Measurements from ENCODE around the gene GAS2.
"Not testable (repeated sequence)": the region's sequence is repeated elsewhere in the genome, so short reads cannot be mapped to it uniquely, and the experiment has no call there.

The GAS2 gene

DNA sequence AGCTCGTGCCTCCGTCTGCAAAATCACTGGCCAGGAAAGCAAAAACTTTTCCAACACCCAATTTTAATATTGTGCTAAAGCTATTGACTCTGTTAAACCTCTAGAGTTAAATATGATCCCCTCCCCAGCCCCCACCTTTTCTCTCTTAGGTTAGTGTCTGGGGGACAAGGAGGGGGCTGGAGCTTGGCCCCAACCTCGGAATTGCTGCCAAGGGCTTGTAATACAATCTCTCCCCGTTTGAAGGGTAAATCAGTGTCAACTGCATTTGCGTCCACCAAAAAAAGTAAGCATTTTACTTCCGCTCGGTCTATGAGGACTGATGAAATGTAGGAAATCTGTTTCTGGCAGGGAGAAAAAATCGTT lies at the start of gene GAS2:
GAS2 (plus strand) TSS at position 287 of the 363 bp plus-strand sequence. CDS start 8,259 bp downstream, outside the sequence.
- DNase-seq (ENCODE audit: low read depth), result no peak

DNA sequence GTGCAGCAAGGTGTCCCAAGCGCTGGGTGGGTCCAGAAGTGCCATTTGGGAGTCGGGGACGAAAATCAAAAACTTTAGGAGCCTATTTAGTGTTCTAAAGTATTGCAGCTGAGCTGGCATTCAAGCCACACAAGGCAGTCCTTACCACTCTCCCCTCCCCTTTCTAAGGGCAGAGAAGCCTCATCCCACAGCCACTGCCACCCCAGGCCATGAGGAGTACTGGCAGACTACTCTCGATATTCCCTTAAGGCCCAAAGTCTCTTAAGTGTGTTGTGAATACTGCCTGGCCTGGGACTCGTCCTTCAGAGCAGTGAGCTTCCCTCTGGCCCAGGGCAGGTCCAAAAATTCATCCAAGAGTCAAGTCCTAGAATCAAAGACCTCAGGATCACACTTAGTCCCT lies 48.5 kb upstream of the GAS2 start:
- no peak for DNase-seq (ENCODE audit: low read depth)

DNA sequence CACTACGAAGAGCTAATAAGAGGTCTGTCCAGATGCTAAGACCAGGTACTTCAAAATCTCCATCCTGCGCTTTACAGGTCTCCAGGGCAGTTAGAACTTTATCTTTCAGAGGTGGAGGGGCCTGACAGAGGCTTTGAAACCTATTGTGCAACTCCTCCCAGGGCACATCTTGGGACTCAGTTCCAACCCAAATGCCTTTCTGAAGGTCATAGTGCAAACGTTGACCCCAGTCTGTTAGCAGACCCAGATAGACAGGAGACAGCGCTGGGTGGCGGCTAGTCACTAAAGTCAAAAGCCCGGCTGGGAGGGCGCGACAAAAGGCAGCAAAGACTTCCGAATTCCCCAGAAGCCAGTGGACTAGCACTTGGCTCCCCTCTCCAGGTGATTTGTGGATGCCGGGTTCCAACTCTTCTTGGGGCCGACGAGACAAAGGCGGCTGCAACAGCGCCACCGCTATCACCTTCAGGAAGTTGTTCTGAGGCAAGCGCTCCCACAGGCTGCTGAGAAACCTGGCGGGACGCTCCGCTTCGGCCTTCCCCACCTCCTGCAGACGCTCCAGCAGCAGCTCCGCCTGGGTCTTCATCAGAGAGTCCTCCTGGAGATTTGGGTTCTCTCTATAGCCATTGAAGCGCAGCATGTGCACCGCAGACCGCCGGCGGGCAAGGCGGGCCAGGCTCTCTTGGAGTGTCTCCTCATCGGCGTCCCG lies 41.5 kb upstream of the GAS2 start:
- peak; percentile 18 for DNase-seq (ENCODE audit: low read depth)

DNA sequence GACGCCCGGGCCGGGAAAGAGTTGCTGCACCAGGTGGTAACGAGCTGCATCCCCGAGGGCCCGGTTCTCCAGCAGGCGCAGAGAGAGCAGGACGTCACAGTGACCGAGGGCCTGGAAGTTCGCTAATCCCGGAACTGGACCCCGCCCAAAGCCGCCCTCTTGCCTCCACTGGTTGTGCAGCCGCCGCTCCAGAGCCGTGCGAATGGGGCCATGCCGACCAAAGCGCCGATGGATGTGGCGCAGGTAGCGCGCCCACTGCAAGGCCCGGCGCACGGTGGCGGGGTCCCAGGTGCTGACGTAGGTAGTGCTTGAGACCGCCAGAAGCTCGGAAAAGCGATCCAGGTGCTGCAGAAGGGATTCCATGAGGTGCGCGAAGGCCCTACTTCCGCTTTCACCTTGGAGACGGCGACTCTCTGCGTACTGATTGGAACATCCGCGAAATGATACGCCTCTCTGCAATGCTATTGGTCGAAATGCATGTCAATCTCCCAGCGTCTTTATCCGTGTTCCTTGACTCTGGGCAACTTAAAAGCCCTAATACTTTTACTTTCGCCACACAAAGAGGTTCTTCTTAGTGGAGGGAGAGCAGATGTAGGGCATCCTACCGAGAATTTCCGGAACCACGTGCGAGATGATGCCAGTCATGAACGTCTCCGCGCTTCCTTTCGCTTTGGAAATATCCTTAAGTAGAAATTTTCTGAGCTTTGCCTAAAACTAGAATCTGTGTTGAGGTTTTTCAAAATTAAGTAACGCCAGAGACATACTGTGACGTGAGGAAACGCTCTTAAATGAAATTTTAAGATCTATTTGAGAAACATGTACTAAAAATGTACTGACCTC lies 40.7 kb upstream of the GAS2 start, which contains the start of gene FANCF:
FANCF (minus strand) TSS at position 376 of the 840 bp plus-strand sequence; CDS start at position 363, 13 bp downstream.
- DNase-seq (ENCODE audit: low read depth), result peak; percentile 99

DNA sequence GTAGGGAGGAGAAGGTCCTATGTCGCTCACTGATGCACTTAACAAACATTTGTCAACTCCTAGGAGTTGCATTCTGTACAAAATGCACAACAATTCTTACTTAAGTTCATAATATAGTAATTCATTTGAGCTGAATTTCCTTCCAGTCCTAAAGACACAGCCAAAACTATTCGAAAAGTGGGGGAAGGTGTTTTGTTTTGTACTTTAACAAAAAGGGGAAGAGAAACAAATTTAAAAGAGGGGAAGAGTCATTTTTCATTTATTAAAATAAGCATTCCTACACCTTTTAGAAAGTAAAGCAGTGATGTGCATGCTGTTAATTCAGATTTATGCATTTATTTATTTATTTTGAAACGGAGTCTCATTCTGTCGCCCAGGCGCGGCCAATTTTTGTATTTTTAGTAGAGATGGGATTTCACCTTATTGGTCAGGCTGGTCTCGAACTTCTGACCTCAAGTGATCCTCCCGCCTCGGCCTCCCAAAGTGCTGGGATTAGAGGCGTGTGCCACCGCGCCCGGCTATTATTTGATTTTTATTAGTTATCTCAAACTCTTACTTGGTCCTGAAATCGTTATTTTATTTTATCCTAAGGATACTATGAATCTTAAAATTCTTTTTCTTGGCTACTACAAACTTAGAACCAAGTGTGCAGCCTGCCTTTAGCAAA lies 39.7 kb upstream of the GAS2 start:
- DNase-seq (ENCODE audit: low read depth), result no peak

DNA sequence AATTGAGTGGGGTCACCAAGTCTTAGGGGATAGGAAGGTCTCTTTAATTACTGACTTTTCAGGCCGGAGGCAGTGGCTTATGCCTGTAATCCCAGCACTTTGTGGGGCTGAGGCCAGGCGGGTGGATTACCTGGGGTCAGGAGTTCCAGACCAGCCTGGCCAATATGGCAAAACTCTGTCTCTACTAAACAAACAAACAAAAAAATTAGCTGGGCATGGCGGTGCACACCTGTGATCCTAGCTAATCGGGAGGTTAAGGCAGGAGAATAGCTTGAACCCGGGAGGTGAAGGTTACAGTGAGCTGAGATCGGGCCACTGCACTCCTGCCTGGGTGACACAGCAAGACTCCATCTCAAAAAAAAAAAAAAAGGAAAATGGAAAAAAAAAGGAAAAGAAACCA lies 39.0 kb upstream of the GAS2 start:
- no peak for DNase-seq (ENCODE audit: low read depth)

DNA sequence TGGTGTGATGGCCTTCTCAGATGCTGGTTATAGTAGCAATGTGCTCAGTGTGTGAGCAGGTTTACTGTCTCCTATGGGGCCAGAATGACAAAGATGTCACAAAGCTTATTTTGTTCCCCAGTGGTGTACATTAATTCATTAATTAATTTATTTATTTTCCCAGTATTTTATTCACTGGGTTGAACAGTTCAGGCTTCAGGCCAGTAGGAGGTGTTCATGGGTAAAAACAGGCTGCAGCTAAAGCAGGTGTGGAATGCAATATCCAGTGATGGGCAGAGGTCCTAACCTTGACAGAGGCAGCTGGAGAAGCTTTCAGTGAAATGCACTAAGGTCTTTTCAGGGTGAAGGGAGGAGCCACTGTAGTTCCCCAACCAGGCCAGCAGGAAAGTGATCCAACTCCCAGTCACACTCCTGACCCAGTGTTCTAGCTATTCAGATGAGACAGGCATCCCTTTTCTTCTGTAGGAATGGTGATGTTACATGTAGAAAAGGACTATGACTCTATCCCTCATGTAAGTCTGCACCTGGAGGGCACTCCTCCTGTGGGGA lies 33.0 kb upstream of the GAS2 start:
- no peak for DNase-seq (ENCODE audit: low read depth)

DNA sequence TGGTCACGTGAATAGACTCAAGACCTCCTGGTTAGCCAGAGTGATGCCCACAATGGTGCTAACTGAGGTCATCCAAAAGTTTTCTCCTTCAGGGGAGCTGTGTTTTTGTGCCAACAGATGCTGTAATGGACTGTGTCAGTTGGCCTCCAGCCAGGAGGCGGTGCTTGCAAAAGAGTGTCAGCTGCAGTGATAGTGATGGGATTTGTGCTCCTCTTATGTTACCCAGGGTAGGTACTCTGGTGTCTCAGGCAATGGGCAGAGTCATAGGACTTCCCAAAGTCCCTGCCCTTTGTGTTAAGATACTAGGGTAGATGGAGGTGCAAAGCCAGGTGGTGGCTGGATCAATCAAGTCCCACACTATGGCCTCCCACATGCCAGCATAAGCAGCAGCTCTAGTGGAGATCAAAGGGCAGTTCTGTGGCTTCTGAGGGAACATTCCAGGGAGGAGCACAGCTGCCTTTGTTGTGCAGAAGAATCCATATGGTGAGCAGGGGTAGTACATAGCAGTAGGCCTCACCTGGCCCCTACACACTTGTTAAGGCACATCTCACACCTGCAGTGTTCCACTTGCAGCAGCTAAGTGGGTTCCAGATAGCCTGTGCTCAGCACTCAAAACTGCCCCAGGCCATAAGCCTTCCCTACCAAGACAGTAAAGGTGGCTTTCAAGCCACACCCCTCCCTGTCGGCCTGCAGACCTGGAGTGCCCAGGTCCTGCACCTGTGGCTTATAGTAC lies 31.3 kb upstream of the GAS2 start:
- DNase-seq (ENCODE audit: low read depth), result no peak

DNA sequence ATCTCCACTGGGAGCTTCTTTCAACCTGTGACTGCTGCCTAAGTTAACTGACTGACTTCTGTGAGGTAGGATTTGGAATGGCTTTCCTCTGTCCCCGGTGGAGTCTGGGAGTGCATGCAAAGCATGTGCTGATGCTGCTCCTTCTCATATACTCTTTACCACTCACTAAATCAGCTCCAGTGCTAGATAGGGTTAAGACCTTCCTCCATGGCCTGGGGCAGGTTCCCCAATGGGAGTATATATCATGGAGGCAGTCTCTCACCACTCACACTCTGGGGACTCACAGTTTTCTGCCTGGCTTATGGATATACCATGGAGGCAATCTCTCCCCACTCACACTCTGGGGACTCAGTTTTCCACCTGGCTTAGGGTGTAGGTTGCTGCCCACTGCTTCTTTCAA lies 30.7 kb upstream of the GAS2 start:
- DNase-seq (ENCODE audit: low read depth), result no peak

DNA sequence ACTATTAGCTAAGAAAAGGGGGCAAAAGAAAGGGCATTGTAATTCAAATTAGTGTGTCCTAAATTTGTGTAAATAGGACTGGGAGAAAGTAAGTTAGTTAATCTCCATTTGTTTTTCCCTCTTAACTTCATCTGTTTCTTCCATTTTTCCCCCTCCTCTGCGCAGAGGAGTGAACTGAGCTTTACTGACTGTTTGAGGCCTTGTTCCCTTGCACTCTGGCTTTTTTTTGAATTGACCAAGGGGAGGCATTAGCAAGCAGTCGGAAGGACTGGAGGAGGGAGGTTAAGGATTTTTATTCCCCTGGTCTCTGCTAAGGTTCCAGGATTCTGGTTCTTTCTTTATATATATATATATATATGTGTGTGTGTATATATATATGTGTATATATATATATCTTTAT lies 25.5 kb upstream of the GAS2 start:
- no peak for DNase-seq (ENCODE audit: low read depth)

DNA sequence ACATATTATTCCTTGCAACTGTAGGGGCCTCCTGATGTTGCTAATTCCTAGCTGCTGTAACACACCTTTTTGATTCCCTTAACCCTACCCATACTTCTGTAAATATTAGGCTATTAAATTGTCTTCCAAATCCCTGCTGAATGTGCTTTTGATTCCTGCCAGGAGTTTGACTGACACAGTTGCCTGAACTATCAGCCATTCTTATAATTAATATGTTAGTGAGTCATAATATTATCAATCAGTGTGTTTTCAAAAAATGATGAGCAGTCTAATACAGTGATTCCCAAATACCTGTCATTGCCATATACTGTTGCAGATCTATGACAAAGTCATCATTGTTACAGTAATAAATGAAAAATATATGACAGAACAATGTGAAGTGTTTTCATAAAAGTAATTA lies 24.9 kb upstream of the GAS2 start:
- no peak for DNase-seq (ENCODE audit: low read depth)

DNA sequence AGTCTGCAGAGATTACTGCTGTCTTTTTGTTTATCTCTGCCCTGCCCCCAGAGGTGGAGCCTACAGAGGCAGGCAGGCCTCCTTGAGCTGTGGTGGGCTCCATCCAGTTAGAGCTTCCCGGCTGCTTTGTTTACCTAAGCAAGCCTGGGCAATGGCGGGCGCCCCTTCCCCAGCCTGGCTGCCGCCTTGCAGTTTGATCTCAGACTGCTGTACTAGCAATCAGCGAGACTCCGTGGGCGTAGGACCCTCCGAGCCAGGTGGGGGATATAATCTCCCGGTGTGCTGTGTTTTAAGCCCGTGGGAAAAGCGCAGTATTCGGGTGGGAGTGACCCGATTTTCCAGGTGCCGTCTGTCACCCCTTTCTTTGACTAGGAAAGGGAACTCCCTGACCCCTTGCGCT lies 14.1 kb upstream of the GAS2 start:
- not testable (repeated sequence) for DNase-seq (ENCODE audit: low read depth)

DNA sequence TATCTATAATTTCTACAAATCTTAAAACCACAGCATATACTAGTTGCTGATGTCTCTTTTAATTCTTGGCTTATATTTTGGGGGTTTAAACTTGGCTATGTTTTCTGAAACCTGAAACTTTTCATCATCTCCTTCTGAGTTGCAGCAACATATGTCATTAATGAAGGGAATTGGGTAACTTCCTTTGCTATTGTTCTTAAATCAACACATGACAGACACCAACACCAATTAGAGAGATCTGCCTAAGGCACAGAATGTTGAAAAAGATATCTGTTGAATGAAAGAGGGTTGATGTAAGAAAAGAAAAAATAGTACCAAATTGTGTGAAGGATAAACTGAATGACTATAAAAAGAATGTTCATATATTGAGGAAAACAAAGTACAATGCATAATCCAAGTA lies 10.3 kb upstream of the GAS2 start:
- DNase-seq (ENCODE audit: low read depth), result no peak

DNA sequence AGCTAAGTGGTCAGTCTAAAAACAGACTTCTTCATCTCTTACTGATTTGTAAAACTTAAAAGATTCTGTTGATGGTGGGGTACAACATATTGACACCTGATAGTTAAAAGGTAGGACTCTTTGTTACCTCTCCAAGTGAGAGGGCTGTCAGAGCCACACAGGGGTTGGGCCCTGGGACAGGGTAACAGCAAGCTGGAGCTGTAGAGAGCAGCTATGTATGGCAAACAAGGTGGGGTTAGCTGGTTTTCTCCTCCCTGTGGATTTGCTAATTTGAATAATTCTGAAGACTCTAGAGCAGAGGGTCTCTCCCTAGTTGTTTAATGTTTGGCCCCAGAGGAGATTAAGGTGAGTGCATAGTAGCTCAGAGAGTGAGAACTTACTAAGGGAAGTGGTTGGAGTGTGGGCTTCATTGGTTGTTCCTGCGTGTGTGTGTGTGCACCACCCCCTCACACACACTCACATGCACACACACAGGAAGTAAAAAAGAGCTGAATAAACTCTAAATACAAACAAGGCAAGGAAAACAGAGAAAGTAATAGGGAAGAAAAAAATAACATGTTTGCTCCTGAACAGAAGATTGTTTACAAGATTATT lies 9.2 kb upstream of the GAS2 start:
- no peak for DNase-seq (ENCODE audit: low read depth)

DNA sequence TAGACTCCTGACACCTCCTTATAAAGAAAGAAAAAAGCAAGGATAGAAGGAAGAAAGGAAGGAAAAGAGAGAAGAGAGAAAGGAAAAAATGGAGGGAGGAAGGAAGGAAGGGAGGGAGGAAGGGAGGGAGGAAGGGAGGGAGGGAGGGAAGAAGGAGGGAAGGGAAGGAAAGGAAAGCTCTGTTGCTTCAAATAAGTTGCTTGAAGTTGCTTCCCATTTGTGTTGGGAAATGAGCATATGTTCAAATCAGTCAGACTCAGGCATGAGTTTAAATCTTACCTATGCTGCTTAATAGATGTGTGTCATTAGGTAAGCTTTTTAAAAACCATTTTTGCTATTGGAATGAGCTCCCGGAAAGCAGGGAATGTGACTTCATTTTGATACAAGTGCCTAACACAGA lies 6.6 kb upstream of the GAS2 start:
- DNase-seq (ENCODE audit: low read depth), result no peak

DNA sequence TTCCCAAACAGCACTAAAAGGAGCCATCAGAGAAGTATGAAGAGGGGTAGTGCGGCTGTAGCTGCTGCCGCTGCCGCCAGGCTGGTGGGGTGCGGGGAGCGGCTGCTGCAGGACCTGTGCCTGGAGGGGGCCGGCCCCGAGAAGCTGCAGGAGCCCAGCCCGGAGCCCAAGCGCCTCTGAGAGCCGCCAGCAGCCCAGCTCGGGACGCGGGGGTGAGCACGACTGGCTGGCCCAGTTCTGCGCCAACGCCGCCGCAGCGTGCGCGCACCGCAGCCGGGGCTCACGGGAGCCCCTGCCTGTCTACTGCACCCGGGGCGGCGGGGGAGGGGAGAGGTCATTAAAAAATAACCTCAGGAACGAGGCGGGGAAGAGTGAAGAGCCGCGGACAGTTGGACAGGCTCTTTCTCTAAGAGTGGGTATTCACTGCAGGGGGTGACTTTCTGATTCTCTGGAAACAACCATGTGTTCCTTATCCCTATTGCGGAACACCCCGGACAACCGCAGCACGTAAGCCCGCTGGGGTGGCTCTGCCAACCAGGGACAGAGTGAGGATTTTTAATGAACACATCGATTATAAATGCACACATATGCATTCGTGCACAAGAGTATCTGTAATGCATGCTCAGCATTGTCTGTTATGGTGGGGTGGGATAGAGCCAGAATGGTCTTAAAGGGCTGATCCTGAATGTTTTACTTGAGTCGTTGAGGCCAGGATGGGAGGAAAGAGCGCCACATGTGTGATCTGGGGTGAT lies 453 bp downstream of the GAS2 start:
- DNase-seq (ENCODE audit: low read depth), result no peak

DNA sequence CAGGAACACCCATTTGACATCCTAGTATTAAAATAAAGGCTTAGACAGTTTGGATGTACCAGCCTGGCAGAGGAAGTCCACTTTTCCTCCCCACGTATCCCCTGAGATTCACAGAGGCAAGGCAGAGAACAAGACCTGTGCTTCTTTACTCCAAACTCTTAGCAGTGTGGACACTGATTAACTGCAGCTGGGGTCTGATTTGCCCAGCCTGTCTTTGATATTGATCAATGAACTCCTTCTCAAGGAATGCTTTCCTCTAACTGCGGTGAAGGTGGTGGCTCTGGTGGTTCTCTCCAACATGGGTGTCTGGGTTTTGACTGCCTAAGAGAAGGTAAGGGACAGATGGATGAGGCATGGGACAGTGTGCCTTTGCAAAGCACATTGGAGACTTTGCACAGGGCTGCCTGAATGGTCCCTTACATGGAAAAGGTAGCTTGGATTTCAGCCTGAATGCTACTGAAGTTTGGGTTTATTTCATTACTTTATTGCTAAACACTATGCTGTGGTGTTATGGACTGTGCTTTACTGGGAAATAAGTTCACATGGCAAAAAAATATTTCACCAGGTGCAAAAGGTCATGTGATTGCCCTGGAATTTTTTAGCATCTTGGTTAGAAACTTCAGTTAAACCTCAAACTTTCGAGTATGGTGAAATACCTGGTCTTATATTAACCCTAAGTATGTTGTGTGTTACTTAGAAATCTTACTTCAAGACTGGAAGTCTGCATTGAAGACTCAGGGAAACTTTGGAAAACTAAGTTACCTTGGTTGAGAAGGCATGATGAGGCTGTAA lies 1.8 kb downstream of the GAS2 start:
- no peak for DNase-seq (ENCODE audit: low read depth)

DNA sequence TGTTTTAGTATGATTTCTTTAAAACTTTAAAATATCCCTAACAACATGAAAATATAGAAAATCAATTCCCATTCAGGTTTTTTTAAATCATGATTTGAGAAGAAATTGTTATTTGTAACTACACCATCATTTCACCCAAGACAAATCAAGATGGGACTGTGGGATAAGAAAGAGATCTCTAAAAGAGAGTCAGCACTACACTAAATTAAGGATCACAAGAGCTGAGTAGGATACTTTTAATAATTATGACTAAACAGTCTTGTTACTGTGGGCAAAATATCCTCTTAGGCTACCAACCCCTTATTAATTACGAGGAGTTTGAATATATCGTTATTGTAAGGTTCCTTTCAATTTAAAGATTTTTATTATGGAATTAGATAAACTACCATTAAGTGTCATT lies 3.0 kb downstream of the GAS2 start:
- DNase-seq (ENCODE audit: low read depth), result no peak

DNA sequence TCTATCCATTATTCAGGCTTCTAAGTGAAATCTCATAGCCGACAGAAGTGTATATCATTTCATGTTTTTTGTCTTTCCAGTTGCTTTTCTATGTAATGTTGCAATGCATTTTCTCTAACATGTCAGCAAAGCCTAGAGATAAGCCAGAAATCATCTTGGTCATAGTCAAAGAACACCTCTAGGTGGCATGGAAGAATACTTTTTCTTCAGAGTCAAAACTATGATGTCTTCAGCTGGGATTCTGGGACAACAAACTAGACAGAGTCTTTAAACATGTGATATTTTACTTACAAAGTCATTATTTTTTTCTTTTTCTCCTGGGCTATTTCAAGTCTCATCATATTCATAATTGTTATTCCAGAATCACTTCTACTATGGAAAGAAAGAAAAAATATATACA lies 4.4 kb downstream of the GAS2 start:
- DNase-seq (ENCODE audit: low read depth), result no peak

DNA sequence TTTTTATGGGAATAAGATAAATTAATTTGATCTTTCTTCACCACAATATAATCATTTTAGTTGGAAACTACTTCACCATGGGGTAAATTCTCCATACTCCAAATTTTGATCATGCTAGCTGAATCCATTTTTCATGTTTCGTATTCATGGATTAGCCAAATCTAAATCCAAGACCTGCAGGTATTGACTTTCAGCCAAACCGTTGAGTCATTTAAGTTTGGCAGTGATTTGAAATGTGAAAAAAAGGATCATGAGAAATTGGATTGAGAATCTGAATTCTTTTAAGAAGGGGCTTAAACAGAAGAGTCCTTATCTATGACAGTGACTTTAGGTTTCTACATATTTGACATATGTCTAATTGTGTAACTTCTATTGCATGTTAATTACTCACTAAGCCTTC lies 5.3 kb downstream of the GAS2 start:
- no peak for DNase-seq (ENCODE audit: low read depth)
